ENCODE data around the gene SRSF2. TPM values are rescaled to one million over a fixed set of nuclear protein-coding genes. Genes with fewer than 3 reads are reported as not detected.

Gene SRSF2
- total and polyA plus RNA-seq, 9 of the 15 experiments (the other 6 are each of a cell fraction or from before 2014, with no cell fraction given): 161 to 583 (median 393) TPM

GRCh38 chr17:76726776-76727718 is 10.1 kb downstream of the SRSF2 start, which contains the start of gene METTL23 (continued):
- TF ChIP-seq ZBTB49 (CRISPR knock-in tag; IDR thresholded peaks at IDR 0.05; ENCODE audit: borderline replicate concordance): no peak
- TF ChIP-seq FOXK1 (CRISPR knock-in tag; IDR thresholded peaks at IDR 0.05; ENCODE audit: borderline replicate concordance): no peak
- TF ChIP-seq RUNX1 (IDR thresholded peaks at IDR 0.05; ENCODE audit: low read depth): no peak
- TF ChIP-seq ZNF707 (CRISPR knock-in tag; conservative IDR thresholded peaks at IDR 0.05): no peak
- no peak for TF ChIP-seq RBBP5 (IDR thresholded peaks at IDR 0.05; ENCODE audit: borderline replicate concordance, insufficient read depth, low read length, poor library complexity, severe bottlenecking)
- no peak for TF ChIP-seq ZNF57 (CRISPR knock-in tag; IDR thresholded peaks at IDR 0.05)
- peak; percentile 18; the same call in 1 of the 2 replicates for TF ChIP-seq ZNF316 (IDR thresholded peaks at IDR 0.05)
- TF ChIP-seq ZNF143 (CRISPR knock-in tag; IDR thresholded peaks at IDR 0.05): no peak
- 0 out of 2 replicates have a peak, but pooled peaks have one; percentile 14 for TF ChIP-seq SMARCA4 (IDR thresholded peaks at IDR 0.05)
- TF ChIP-seq FOXM1 (IDR thresholded peaks at IDR 0.05; ENCODE audit: low read depth): peak; percentile 13; the same call in 1 of the 2 replicates
- no peak for TF ChIP-seq FOXM1 (CRISPR knock-in tag; IDR thresholded peaks at IDR 0.05; ENCODE audit: low read depth)
- peak; percentile 66 for TF ChIP-seq SMAD4 (CRISPR knock-in tag; conservative IDR thresholded peaks at IDR 0.05)
- no peak for TF ChIP-seq MCM2 (IDR thresholded peaks at IDR 0.05; ENCODE audit: low read depth)
- no peak; the same call in 1 of the 2 replicates for TF ChIP-seq ZNF740 (CRISPR knock-in tag; IDR thresholded peaks at IDR 0.05)
- peak in 1 of 2 experiments; percentile 26; a peak in 1 of 4 replicates for TF ChIP-seq ZNF740 (tag; IDR thresholded peaks at IDR 0.05)
- TF ChIP-seq SAP30 (IDR thresholded peaks at IDR 0.05; ENCODE audit: borderline replicate concordance, insufficient read depth, low read depth, low read length, poor library complexity, severe bottlenecking): peak; percentile 52
- TF ChIP-seq ELK1 (CRISPR knock-in tag; IDR thresholded peaks at IDR 0.05): 0 out of 2 replicates have a peak, but pooled peaks have one; percentile 72
- TF ChIP-seq NFRKB (IDR thresholded peaks at IDR 0.05; ENCODE audit: low read depth): 0 out of 2 replicates have a peak, but pooled peaks have one; percentile 41
- TF ChIP-seq DMBX1 (CRISPR knock-in tag; IDR thresholded peaks at IDR 0.05; ENCODE audit: borderline replicate concordance): no peak
- TF ChIP-seq PCBP2 (IDR thresholded peaks at IDR 0.05; ENCODE audit: low read depth, low read length, poor library complexity, severe bottlenecking): no peak

Measured in K562 (cell line).